Measurements from ENCODE around the gene NDUFB11.
A peak's percentile ranks its signal among the peaks of the same experiment; 100 is the strongest.
"Not testable (repeated sequence)": the region's sequence is repeated elsewhere in the genome, so short reads cannot be mapped to it uniquely, and the experiment has no call there.

NDUFB11 gene

DNA sequence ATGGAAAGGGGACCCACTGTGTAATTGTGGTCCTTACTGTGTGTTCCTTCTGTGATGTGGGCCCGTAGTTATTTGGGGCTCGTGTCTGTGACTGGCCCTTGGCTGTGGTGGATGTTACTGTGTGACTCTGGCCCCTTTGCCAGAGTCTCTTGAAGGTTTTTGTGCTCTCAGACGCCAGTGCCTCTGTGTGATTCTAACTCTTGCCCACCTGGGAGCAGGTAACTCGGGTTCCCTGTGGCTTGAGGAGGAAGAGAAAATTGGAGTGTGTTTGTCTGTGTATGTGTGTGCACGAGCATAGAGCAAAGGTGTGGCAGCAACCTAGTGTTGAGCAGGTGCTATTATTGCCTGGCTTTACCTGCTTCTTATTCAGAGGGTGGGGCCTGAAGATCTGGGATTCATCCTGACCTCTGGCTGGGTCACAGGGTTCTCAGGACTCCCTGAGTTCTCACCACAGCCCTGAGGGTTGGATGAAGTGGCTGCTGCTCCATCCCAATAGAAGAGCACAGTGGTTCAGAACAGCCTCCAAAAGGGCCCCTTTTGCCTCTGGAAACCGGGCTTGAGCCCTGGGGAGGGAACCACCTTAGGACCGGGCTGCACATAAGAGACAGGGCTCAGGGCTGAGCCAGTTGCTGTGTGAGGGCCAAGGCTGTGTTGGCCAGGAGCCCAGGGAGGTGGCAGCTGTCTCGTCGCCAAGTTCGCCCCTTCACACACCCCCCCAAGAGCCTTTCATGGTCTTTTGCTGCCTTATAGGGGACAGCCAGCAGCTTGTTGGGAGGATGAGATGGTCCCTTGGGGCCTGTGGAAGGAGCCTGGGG, 1.8 kb upstream of the NDUFB11 start:
- DNase-seq (ENCODE audit: low read depth) = no peak

DNA sequence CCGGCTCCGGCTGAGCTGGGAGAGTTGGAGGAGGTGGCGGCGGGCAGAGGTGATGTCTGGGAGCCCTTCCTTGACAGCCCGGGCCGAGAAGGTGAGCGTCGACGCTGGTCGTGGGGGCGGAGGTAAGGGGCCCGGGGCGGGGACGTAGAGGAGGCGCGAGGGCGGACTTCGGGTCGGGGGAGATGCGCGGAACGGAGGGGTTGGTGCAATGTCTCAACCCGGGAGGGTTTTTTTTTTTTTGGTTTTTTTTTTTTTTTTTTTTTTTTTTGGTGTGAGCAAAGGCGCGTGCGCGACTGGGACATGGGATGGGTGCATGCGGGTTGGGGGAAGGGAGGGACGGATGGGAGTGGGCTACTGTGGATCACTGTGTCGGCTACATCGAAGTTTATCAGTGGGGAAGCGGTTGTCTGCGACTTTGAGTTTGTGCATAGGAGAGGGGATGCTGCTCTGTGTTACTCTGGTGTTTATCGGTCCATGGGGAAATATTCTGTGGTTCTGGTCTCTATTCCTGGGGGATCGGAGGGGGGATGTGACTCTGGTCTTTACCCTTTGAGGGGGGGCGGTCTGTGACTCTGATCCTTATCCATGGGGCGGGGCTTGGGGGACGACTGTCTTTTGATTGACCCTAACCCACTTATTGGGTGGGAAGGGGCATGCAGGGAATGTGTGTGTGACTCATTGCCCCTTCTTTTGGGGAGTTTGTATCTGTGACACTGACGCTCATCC, 1.1 kb upstream of the NDUFB11 start:
- DNase-seq (ENCODE audit: low read depth) = no peak

DNA sequence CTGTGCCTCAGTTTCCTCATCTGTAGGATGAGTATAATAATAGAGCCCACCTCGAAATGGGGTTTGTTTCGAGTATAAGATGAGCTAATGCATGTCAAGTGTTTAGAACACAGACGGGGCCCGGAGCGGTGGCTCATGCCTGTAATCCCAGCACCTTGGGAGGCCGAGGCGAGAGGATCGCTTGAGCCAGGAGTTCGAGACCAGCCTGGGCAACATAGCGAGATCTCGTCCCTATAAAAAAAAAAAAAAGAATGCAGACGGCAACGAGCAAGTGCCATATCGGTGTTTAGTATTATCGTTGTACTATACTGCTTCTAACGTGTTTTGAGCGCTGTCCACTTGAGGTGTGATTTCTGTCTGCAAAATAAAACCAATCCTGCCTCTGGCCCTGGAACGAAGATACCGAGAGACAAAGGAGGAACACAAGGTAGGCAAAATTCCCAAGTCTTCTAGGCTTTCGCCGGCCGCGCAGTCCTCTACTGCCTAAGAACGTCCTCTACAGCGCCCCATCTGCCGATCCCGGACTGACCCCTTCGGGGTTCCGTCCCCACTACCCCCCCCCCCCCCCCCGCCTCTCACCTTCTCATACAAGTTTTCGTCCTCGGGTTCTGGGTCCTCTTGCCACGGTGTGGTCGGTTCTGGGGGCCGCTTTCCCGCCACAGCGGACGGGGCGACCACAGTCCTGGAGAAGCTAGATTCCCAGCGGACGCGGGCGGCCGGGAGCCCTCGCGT, 442 bp downstream of the NDUFB11 start:
- DNase-seq (ENCODE audit: low read depth) = peak; percentile 29

DNA sequence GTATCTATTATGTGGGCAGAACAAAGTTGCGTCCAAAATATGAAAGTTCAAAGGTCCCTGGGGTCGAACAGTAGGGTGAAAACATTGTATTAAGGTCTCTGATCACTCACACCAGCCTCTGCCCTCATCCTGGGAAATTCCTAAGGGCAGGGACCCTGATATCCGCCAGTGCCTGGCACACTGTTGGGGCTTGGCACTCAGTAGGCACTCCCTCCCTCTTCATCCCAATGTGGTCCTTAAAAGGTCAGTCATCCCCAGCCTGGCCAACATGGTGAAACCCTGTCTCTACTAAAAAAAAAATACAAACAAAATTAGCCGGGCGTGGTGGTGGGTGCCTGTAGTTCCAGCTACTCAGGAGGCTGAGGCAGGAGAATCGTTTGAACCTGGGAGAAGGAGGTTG, 6.3 kb downstream of the NDUFB11 start:
- no peak for DNase-seq (ENCODE audit: low read depth)

DNA sequence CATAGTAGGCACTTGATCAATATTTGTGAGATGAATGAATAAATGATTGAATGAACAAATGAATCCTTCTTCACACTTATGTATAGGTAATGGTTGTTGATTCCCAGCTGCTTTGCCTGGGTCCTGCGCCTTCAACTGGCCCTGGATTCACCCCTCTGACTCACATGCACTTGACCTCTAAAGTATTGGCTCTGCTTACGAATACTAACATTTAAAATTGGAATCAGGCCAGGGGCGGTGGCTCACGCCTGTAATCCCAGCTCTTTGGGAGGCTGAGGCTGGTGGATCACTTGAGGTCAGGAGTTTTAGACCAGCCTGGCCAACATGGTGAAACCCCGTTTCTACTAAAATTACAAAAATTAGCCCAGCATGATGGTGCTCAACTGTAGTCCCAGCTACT, 8.9 kb downstream of the NDUFB11 start:
- peak; percentile 9 for DNase-seq (ENCODE audit: low read depth)

DNA sequence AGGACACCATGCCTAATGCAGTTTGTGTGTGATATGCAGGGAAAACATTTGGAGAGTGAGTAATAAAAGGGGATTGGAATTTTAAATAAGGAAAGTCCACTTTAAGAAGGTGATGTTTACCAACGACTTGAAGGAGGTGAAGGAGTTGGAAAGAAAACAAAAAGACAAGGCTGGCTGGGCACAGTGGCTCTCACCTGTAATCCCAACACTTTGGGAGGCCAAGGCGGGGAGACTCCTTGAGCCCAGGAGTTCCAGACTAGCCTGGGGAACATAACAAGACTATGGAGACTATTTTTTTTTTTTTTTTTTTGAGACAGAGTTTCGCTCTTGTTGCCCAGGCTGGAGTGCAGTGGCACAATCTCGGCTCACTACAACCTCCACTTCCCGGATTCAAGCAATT, 11.0 kb downstream of the NDUFB11 start:
- DNase-seq (ENCODE audit: low read depth) = no peak

DNA sequence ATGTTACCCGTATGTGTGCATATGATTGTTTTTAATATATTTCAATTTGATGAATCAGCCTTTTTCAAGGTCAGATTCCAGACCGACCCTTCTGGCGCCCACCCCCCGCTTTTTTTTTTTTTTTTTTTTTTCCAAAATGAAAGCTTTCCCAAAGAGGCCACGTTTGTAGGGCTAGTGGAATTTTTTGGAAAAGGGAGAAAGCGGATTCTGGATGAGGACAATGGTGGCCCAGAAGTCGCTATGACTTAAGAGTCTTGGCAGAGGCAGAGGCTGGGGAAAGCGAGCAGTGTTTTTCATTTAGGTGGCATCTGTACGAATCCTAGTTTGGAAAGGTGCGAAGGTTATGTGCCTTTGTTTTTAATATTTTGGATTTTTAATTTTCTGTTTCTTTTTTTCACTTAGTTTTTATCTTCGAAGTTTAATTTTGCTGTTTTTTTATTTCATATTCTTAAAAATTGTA, 14.6 kb downstream of the NDUFB11 start:
- DNase-seq (ENCODE audit: low read depth) = no peak

DNA sequence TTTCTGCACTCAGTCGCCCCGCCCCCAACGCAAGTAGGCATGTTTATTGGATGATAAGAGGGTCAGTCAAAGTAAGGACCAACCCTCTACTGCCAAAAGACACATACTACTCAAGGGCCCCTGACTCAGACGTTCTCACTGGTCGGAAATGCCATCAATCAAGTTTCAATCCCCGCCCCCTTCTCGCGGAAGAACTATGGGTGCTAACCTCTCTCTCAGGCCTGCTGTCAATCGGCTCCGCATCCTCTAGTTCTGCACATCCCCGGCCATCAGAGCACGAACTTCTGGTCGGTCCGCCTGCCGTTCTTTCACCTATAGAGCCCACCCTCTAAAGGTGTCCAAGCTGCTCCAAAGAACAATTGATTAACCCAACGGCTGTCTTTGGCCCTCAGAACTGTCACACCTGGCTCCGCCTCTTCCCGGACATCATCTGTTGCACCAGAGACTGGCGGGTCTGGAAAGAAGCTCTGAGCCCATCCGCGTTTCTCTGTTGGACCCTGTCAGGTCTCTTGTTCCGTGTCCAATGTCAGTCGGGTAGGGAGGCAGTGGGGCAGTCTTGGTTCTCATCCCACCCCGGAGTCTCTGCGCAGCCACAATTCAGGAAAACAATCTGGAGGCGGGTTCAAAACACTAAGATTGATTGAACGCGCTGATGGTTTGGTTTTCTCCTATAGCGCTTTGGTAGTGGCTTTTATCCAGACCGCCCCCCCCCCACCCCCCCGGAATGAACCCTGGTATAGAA, 15.2 kb downstream of the NDUFB11 start:
- peak; percentile 96 for DNase-seq (ENCODE audit: low read depth)

DNA sequence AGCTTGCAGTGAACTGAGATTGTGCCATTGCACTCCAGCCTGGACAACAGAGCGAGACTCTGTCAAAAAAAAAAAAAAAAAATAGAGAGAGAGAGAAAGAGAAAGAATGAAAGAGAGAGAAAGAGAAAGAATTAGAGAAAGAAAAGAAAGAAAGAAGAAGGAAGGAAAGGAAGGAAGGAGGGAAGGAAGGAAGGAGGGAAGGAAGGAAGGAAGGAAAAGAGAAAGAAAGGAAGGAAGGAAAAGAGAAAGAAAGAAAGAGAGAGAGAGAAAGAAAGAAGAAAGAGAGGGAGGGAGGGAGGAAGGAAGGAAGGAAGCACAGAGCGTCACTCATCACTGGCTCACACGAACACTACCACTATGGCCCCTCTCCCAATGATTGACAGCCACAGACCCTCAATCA, 20.0 kb downstream of the NDUFB11 start:
- not testable (repeated sequence) for DNase-seq (ENCODE audit: low read depth)

DNA sequence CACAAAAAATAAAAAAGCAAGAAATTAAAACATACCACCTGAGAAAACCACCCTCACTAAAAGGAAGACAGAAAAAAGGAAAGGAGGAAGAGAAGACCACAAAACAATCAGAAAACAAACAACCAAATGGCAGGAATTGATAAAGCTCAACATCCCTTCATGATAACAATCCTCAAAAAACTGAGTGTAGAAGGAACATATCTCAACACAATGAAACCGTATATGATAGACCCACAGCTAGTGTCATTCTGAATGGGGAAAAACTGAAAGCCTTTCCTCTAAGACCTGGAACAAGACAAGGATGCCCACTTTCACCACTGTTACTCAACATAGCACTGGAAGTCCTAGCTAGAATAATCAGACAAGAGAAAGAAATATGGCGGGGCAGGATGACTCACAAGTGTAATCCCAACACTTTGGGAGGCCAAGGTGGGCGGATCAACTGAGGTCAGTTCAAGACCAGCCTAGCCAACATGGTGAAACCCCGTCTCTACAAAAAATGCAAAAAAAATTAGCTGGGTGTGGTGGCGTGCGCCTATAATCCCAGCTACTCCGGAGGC, 27.9 kb downstream of the NDUFB11 start:
- not testable (repeated sequence) for DNase-seq (ENCODE audit: low read depth)

DNA sequence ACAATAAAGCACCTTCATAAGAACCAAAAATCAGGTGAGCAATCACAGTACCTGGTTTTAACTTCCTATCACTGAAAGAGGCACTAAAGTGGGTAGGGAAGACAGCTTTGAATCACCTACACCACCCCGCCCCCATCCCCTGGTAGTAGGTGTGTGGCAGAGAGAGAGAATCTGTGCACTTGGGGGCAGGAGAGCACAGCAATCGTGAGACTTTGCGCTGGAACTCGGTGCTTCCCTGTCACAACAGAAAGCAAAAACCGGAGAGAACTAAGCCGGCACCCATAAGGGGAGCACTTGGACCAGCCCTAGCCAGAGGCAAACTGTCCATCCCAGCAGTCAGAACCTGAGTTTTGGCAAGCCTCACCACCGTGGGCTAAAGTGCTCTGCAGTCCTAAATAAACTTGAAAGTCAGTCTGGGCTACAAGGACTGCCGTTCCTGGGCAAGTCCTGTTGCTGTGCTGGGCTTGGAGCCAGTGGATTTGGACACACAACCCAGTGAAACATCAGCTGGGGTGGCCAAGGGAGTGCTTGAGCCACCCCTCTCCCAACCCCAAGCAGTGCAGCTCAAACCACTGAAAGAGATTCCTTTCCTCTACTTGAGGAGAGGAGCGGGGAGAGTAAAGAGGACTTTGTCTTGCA, 32.1 kb downstream of the NDUFB11 start:
- peak; percentile 54 for DNase-seq (ENCODE audit: low read depth)

DNA sequence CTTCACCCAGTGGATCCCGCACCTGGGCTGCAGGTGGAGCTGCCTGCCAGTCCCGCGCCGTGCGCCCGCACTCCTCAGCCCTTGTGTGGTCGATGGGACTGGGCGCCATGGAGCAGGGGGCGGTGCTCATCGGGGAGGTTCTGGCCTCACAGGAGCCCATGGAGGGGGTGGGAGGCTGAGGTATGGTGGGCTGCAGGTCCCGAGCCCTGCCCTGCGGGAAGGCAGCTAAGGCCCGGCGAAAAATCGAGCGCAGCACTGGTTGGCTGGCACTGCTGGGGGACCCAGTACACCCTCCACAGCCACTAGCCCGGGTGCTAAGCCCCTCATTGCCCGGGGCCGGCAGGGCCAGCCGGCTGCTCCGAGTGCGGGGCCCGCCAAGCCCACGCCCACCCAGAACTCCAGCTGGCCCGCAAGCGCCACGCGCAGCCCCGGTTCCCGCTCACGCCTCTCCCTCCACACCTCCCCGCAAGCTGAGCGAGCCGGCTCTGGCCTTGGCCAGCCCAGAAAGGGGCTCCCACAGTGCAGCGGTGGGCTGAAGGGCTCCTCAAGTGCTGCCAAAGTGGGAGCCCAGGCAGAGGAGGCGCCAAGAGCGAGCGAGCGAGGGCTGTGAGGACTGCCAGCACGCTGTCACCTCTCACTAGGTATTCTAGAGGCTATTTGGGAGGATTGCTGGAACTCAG, 33.4 kb downstream of the NDUFB11 start:
- DNase-seq (ENCODE audit: low read depth) = not testable (repeated sequence)

DNA sequence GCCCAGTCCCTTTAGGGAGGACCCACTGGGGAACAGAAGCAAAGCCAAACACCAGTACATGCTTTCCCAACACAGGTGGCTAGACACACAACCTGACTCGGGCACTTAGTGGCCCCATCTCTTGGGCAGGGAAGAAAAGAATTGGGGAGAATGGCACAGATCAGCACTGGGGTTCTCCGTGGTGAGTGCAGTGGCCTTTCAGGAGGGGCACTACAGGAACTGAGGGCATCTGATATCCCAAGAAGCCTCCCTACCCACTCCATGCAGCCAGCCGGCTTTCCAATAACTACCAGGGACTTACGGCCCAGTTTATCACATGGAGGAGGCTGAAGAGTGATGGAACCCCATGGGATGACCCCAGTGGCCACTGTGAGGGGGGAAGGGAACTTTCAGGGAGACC, 43.3 kb downstream of the NDUFB11 start:
- DNase-seq (ENCODE audit: low read depth) = no peak

DNA sequence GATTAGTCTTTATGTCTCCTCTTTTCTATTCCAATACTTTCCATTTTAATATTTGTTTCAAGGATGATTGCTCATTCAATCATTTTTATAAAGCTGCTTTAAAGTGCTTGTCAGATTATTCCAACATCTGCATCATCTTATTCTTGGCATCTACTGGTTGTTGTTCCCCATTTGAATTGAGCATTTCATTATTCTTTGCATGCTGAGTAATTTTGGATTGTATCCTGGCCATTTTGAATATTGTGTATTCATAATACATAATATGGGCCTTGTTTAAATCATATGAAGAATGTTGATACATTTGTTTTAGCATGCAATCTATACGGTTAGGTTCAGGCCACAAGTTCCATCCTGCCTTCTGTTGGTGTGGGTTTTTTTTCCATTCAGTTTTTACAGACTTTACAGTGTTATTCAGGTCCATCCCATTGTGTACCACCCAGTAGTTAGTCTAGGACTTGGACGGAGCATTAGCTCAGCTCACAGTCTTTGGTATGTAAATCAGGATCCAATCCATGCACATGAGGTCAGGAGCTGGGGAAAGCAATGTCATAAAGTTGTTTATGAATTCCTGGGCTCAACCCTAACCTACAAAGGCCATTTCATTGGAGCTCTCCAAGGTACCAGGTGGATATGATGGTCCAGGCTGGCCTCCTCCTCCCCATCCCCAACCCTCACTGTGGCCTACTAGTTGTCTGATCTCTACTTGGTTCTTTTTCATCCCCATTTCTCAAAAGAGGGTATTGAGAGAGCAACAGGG, 46.0 kb downstream of the NDUFB11 start:
- no peak for DNase-seq (ENCODE audit: low read depth)

DNA sequence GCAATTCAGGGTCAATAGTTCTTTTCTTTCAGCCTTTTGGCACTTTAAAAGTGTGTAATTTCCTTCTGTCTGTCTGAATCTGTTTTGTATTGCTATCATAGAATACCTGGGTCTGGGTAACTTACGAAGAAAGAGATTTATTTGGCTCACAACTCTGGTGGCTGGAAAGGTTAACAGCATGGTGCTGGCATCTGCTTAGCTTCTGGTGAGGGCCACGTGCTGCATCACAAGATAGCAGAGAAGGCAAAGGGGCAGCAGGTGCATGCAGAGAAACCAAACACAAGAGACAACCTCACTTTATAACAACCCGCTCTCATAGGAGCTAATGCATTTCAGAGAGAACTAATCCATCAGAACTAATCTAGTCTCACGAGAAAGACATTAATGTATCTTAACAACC, 47.5 kb downstream of the NDUFB11 start:
- no peak for DNase-seq (ENCODE audit: low read depth)

DNA sequence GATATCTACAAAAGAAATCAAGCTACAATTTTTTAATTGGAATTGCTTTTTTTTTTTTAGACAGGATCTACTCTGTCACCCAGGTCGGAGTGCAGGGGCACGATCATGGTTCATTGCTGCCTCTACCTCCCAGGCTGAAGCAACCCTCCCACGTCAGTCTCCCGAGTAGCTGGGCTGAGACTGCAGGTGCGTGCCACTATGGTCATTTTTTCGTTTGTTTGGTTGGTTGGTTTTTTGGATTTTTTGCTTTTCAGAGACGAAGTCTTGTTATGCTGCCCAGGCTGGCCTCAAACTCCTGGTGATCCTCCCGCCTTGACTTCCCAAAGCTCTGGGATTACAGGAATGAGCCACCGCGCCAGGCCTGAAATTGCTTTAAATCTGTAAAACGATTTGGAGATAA, 50.6 kb downstream of the NDUFB11 start:
- DNase-seq (ENCODE audit: low read depth) = no peak

DNA sequence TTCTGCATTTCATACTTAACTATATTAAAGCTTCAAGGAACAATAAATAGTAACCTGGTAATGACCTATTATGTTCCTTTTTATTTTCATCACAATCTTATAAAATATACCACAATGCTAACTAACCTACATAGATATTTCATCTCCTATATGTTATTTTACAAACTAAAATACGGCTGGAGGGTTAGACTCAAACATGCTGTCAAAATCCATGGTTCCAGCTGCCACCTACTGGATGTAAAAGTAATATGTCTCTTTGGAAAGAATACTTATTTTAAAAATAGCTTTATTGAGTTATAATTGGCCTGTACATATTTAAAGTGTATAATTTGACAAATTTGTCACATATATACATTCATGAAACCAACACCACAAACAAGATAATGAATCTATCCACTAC, 51.3 kb downstream of the NDUFB11 start:
- peak; percentile 18 for DNase-seq (ENCODE audit: low read depth)
